OCI-LY7 (cell line): Measurements from ENCODE around the gene LSM5. TPM values are rescaled to one million over a fixed set of nuclear protein-coding genes. Genes with fewer than 3 reads are reported as not detected.
"Not testable (repeated sequence)": the region's sequence is repeated elsewhere in the genome, so short reads cannot be mapped to it uniquely, and the experiment has no call there.

ENCODE experiments used
- BruUV-seq: library from RNA; stranded (reverse); fragments of 400-500 nt; replicated peaks from 2 replicates; lab custom pipeline; 2021; lab: Mats Ljungman, UMichigan
- CTCF ChIA-PET: fragments of 300-600 bp; sonication (Branson Sonifier 250); formaldehyde crosslinking; loops from one replicate; lab custom pipeline; 2022; ENCODE audit warnings: antibody characterized with exemption; ENCODE audit not compliant: unreplicated experiment; lab: Charles Lee
- POLR2A ChIA-PET: fragments of 300-600 bp; sonication (Branson Sonifier 250); formaldehyde crosslinking; loops from one replicate; lab custom pipeline; 2022; ENCODE audit warnings: antibody characterized with exemption; lab: Charles Lee
- DNase-seq: peaks from one replicate; pipeline ENCODE4 v3.0.0-alpha.2; 2015; ENCODE audit warnings: low spot score
- H2AFZ ChIP-seq: fragments of 200-600 bp; sonication (generic), shearing (Covaris generic); 2 replicates; pipeline ENCODE4 v1.6.1; 2014; ENCODE audit warnings: mild to moderate bottlenecking, antibody characterized with exemption, low read length, moderate library complexity
- H3K27ac ChIP-seq: fragments of 200-600 bp; sonication (generic); 2 replicates; pipeline ENCODE4 v1.5.1; 2014; ENCODE audit warnings: mixed run types, low read depth, mild to moderate bottlenecking, moderate library complexity, low read length, inconsistent platforms; ENCODE audit not compliant: poor library complexity, severe bottlenecking
- H3K36me3 ChIP-seq: fragments of 200-600 bp; sonication (generic); 2 replicates; pipeline ENCODE4 v1.6.1; 2014; ENCODE audit warnings: mild to moderate bottlenecking, antibody characterized with exemption, low read length, moderate library complexity, mixed read lengths; ENCODE audit not compliant: insufficient read depth
- H3K4me1 ChIP-seq: fragments of 200-600 bp; sonication (generic); 2 replicates; pipeline ENCODE4 v1.5.1; 2014; ENCODE audit warnings: mild to moderate bottlenecking, low read length; ENCODE audit not compliant: insufficient read depth, poor library complexity, severe bottlenecking
- H3K4me2 ChIP-seq: fragments of 200-600 bp; sonication (generic); 2 replicates; pipeline ENCODE4 v1.6.1; 2014; ENCODE audit warnings: mild to moderate bottlenecking, low read length
- H3K4me3 ChIP-seq: fragments of 200-600 bp; sonication (generic); 2 replicates; pipeline ENCODE4 v1.5.1; 2014; ENCODE audit warnings: mild to moderate bottlenecking, low read depth, low read length; ENCODE audit not compliant: poor library complexity, severe bottlenecking
- H3K79me2 ChIP-seq: fragments of 200-600 bp; sonication (generic); 2 replicates; pipeline ENCODE4 v1.6.1; 2016; ENCODE audit warnings: low read depth, mild to moderate bottlenecking, low read length, moderate library complexity, mixed read lengths; ENCODE audit not compliant: insufficient read depth
- H3K9me2 ChIP-seq: fragments of 200-600 bp; sonication (generic); 2 replicates; pipeline ENCODE4 v1.6.1; 2016; ENCODE audit warnings: mild to moderate bottlenecking, low read length, mixed read lengths; ENCODE audit not compliant: insufficient read depth
- H3K9me3 ChIP-seq: fragments of 200-600 bp; sonication (generic); 2 replicates; pipeline ENCODE4 v1.6.1; 2014; ENCODE audit warnings: mild to moderate bottlenecking, mixed run types, low read length, mixed read lengths
- H4K20me1 ChIP-seq: fragments of 200-600 bp; sonication (generic); 2 replicates; pipeline ENCODE4 v1.6.1; 2014; ENCODE audit warnings: mild to moderate bottlenecking, antibody characterized with exemption, low read length, moderate library complexity, mixed read lengths; ENCODE audit not compliant: insufficient read depth
- EZH2phosphoT487 ChIP-seq: fragments of 200-600 bp; sonication (generic); IDR thresholded peaks from 2 replicates; pipeline ENCODE4 v1.6.1; 2018; ENCODE audit warnings: low read depth, borderline replicate concordance, mild to moderate bottlenecking, mixed run types, antibody characterized with exemption, low read length, moderate library complexity, mixed read lengths
- intact Hi-C: fragments of 100-400 bp; cut with micrococcal nuclease; formaldehyde crosslinking; loops from one replicate; pipeline ENCODE4 v1.10.0; 2022; ENCODE audit not compliant: unreplicated experiment
- total RNA-seq, 2 experiments: library from RNA; depleted of rRNA in 1 of 2; stranded (reverse); fragments of >200 nt in 1 of 2; shearing (Covaris generic) in 1 of 2; gene quantifications; 2 replicates each; pipeline ENCODE4 v1.2.3, GENCODE V29; 2014 to 2022
- TF ChIP-seq, protein P1 (sequence below): fragments of 200-600 bp; sonication (generic); conservative IDR thresholded peaks from 2 replicates; pipeline ENCODE4 v1.5.1; 2014; ENCODE audit warnings: mild to moderate bottlenecking, antibody characterized with exemption, low read length, moderate library complexity, mixed read lengths

The LSM5 gene
- total RNA-seq, 2 experiments from 2014 or later, result 38.9 to 108 TPM

GRCh38 chr7:32470871-32471270, 19.3 kb downstream of the LSM5 start:
- POLR2A ChIA-PET, result no interaction called here
- H3K9me2 ChIP-seq, result no peaks in the 10 kb centered on the region
- H3K27ac ChIP-seq, result no peak overlapping the region
- H3K36me3 ChIP-seq, result no peaks in the 10 kb centered on the region
- CTCF ChIA-PET, result no interaction called here
- no peak overlapping the region for H2AFZ ChIP-seq
- H3K79me2 ChIP-seq, result no peaks in the 10 kb centered on the region
- H3K4me2 ChIP-seq, result no peak overlapping the region
- H3K4me3 ChIP-seq, result no peak overlapping the region
- no peak for DNase-seq
- BruUV-seq, result no TSS peak
- intact Hi-C loops, result no loop called here
- TF ChIP-seq EZH2phosphoT487, result no peak
- TF ChIP-seq, protein P1, sequence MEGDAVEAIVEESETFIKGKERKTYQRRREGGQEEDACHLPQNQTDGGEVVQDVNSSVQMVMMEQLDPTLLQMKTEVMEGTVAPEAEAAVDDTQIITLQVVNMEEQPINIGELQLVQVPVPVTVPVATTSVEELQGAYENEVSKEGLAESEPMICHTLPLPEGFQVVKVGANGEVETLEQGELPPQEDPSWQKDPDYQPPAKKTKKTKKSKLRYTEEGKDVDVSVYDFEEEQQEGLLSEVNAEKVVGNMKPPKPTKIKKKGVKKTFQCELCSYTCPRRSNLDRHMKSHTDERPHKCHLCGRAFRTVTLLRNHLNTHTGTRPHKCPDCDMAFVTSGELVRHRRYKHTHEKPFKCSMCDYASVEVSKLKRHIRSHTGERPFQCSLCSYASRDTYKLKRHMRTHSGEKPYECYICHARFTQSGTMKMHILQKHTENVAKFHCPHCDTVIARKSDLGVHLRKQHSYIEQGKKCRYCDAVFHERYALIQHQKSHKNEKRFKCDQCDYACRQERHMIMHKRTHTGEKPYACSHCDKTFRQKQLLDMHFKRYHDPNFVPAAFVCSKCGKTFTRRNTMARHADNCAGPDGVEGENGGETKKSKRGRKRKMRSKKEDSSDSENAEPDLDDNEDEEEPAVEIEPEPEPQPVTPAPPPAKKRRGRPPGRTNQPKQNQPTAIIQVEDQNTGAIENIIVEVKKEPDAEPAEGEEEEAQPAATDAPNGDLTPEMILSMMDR, result no peak
- no peaks in the 10 kb centered on the region for H3K4me1 ChIP-seq
- no peaks in the 10 kb centered on the region for H4K20me1 ChIP-seq
- no peaks in the 10 kb centered on the region for H3K9me3 ChIP-seq

- H3K9me3 ChIP-seq, H3K79me2 ChIP-seq, H3K27ac ChIP-seq, H3K36me3 ChIP-seq, H3K4me2 ChIP-seq, CTCF ChIA-PET, POLR2A ChIA-PET, H4K20me1 ChIP-seq, H3K9me2 ChIP-seq, H3K4me3 ChIP-seq, BruUV-seq, DNase-seq, H2AFZ ChIP-seq, H3K4me1 ChIP-seq, intact Hi-C loops: not testable (repeated sequence)
These were observed 20.2 kb downstream of the LSM5 start for GRCh38 chr7:32470004-32470403.

- H3K79me2 ChIP-seq, POLR2A ChIA-PET, H3K4me2 ChIP-seq, H3K36me3 ChIP-seq, H2AFZ ChIP-seq, CTCF ChIA-PET, intact Hi-C loops, H3K27ac ChIP-seq, H3K4me3 ChIP-seq, BruUV-seq, H3K4me1 ChIP-seq, DNase-seq, H4K20me1 ChIP-seq, H3K9me3 ChIP-seq, H3K9me2 ChIP-seq: not testable (repeated sequence)
These were observed 25.4 kb downstream of the LSM5 start for GRCh38 chr7:32464641-32465416.
